HG03159 (cell line): Measurements from ENCODE around the gene SPG7.
A peak's percentile ranks its signal among the peaks of the same experiment; 100 is the strongest.

Experiments used
- ATAC-seq: cut with Tn5 transposase; IDR thresholded peaks from one replicate; pipeline ENCODE4 v1.9.1; 2021; ENCODE audit warnings: mild to moderate bottlenecking, moderate library complexity; ENCODE audit not compliant: unreplicated experiment

Gene SPG7

DNA sequence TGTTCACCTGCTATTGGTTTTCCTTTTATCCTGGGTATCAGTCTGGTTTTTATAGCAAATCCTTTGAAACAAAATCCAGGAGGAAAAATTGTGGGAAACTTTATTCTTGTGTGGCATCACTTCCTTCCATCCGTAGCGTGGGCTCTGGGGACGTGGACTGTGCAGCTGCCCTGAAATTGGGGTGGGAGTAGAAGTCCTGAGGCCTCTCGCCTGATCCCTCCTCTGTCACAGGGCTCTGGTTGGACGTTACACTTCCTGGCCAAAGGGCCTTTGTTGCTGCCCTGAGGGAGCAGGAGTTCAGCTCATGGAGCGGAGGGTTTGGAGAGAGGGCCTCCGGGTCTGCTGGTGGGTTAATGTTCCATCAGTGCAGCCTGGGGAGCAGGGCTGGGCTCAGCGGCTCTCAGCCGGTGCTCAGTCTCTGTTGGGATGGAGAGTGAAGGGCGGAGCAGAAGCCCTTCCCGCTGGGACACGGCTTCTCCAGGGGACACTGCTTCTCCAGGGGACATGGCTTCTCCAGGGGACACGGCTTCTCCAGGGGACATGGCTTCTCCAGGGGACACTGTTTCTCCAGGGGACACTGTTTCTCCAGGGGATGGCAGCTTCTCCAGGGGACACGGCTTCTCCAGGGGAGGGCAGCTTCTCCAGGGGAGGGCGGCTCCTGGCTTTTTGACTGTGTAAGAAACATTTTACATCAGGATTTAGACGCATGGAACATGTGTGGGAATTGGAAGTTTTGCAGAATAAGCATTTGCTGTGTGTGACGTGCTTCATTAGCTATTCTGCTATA is 37.0 kb downstream of the SPG7 start:
- ATAC-seq, result no peak

DNA sequence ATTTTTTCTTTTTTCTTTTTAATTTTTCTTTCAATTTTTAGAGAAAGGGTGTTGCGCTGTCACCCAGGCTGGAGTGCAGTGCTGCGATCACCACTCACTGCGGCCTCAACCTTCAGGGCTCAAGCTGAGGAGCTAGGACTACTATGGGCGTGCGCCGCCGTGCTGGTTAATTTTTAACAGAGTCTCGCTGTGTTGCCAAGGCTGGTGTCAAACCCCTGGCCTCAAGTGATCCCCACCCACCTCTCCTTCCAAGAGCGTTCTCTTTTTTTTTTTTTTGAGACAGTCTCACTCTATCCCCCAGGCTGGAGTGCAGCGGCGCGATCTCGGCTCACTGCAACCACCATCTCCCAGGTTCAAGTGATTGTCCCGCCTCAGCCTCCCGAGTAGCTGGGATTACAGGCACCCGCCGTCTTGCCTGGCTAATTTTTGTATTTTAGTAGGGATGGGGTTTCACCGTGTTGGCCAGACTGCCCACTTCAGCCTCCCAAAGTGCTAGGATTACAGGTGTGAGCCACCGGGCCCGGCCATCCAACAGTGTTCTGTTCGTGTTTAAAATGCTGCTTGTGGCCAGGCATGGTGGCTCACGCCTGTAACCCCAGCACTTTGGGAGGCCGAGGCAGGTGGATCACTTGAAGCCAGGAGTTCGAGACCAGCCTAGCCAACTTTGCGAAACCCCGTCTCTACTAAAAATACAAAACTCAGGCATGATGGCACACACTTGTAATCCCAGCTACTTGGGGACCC is 37.8 kb downstream of the SPG7 start:
- no peak for ATAC-seq

DNA sequence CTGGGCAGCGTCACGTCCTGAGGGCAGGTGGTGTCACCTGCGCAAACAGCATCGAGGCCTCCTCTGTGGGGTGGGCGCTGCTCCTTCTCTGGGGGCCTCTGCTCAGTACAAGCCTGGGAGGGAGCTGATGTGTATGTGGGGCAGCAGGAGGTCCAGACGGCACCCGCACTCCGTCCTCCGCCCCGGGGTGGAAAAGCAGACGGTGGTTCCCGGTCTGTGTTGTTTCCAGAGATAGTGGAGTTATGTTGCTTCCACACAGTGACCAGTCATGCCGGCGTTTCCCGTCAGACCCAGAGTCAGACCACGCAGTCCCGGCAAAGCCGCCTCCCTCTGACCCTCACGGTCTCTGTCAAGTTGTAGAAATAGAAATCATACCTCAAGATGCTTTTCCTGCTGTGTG is 38.6 kb downstream of the SPG7 start:
- ATAC-seq, result no peak

DNA sequence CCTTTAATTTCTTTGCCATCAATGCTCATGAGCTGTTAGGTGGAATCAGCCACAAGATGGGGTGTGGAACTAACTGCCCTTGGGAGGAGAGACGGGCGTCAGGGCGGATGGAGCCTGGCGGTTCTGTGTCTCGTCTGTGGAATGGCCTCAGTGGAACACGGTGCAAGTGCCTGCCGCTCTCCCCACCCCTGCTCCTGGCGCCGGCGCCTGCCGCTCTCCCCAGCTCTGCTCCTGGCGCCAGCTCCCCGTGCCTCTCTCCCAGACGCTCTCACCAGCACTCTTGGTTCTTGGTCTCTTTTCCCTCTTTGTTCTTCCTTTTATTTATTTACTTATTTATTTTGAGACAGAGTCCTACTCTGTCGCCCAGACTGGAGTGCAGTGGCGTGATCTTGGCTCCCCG is 39.1 kb downstream of the SPG7 start:
- ATAC-seq, result no peak

DNA sequence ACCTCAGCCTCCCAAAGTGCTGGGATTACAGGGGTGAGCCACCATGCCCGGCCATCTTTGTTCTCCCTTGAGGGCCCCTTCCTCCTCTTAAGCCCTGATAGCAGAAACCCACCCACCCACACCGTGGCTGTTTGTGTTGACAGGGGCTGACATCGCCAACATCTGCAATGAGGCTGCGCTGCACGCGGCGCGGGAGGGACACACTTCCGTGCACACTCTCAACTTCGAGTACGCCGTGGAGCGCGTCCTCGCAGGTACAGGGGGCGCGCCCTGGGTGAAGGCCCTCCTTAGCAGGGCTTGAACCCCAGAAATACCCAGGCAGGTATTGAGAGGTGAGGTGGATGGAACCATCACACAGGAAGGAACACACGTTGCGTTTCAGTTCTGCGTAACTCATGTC is 39.7 kb downstream of the SPG7 start:
- ATAC-seq, result no peak

DNA sequence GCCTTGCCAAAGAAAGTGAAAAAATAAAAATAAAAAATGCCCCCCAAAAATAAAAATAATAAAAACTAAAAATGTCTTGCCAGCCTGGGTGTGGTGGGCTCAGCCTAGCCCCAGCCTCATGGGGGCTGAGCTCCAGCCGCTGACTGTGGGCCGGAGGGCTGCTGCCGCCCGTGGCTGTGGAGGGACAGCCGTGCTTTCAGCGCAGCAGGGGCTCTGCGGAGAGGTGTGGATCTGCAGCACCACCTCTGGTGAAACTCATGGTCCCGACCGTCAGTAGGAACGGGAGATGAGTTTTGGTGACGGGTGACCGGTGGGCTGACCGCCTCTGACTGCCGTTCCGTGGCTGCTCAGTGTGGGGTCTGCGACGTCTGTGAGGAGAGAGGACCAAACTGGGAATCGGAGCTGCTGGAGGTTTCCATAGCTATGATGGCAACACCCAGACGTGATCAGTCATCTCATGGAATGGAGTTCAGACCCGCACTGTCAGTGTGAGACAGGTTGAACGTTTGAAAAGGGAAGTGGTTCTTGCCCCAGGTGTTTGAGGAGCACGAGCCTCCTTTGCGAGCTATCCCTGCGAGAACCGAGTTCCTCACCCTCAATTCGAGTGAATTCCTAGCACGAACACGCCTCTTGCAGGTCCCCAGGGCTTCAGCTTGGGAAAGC is 40.3 kb downstream of the SPG7 start:
- no peak for ATAC-seq

DNA sequence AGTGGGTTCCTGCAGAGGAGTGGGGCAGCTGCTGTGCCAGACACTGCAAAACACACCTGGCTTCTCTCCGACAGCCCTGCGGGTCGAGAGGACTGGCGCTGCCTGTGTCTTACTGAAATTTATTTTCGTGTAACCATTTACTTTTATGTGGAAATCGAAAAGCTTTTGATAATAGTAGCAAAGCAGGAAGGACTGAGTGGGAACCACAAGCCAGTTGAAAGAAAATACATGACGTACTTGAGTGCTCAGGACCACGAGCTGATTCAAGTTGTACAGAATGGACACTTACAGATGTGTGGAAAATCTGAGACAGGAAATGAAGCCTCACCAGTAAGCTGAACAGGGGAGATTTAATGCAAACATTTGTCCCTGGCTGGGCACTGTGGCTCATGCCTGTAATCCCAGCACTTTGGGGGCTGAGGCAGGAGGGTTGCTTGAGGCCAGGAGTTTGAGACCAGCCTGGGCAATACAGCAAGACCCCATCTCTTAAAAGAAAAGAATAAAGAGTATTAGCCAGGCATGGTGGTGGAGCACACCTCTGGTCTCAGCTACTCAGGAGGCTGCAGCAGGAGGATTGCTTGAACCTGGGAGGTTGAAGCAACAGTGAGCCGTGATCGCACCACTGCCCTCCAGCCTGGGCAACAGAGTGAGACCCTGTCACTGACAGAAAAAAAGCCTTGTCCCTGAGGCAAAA is 41.0 kb downstream of the SPG7 start:
- ATAC-seq, result no peak

DNA sequence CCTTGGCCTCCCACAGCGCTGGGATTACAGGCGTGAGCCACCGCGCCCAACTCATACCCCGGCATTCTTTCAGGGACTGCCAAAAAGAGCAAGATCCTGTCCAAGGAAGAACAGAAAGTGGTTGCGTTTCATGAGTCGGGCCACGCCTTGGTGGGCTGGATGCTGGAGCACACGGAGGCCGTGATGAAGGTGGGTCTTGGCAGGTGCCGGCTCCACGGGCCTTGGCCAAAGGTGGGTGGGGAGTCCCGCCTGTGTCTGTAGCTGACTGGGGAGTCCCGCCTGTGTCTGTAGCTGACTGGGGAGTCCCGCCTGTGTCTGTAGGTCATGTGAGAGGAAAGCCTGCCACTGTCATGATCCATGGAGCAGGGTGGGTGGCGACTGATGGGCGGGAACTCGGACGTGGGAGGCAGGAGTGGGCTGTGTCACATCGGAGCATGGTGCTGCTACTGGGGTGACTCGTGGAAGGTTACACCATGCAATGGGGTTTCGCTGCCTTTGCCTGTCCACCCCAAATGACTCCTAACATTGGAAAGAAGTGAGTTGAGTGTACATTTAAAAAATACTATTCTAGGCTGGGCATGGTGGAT is 42.3 kb downstream of the SPG7 start:
- no peak for ATAC-seq

DNA sequence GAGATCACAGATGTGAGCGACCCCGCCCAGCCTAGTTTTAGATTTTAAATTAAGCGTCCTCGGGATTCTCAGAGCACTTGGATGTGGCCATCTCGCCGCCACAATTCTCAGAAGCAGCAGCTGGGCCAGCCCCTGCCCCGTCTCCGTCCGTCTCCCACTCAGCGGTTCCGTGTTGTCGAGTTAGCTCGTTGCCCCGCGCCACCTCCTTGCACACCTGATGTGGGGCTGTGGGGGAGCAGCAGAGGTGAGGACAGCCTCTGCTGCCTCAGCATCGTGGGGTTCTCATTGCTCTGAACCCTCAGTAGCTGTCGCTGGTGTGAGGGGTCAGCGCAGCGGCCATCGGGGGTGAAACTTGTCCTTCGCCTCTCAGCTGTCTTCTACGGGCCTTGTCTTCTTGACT is 44.1 kb downstream of the SPG7 start:
- no peak for ATAC-seq

DNA sequence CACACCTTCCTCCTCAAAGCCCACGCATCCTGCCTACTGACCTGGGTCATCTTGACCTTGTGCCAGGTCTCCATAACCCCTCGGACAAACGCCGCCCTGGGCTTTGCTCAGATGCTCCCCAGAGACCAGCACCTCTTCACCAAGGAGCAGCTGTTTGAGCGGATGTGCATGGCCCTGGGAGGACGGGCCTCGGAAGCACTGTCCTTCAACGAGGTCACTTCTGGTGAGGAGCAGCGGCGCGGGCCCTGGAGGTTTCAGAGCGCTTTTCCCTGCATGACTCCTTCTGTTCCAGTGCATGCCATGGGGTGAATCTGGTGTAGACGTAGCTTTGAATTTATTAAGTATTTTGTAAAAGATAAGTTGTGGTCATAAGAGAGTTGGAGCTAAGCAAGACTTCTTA is 44.7 kb downstream of the SPG7 start:
- ATAC-seq, result no peak

DNA sequence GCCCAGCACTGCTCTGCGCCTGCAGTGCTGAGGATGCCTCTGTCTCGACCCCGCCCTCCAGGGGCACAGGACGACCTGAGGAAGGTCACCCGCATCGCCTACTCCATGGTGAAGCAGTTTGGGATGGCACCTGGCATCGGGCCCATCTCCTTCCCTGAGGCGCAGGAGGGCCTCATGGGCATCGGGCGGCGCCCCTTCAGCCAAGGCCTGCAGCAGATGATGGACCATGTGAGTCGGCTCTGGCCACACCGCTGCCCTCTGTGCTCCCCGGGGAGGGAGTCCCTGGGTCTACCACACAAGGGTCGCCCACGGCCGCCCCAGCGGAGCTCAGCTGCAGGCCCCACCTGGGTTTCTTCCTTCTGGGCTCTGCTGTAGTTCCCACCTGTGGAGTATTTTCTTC is 45.5 kb downstream of the SPG7 start:
- ATAC-seq, result no peak

DNA sequence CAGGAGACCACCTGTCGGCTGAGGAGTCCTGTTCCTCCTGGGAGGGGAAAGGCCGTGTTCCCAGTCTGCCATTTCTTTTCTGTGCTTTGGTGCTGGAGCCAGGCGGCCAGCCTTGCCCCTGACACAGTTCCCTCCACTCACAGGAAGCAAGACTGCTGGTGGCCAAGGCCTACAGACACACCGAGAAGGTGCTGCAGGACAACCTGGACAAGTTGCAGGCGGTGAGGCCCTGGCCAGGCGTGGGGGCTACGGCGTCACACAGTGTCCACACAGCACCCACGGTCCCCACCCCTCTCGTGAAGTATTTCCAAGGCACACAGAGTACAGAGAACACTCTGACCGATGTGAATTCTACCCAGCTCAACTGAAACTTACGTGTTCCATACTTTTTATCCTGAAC is 46.1 kb downstream of the SPG7 start:
- no peak for ATAC-seq

DNA sequence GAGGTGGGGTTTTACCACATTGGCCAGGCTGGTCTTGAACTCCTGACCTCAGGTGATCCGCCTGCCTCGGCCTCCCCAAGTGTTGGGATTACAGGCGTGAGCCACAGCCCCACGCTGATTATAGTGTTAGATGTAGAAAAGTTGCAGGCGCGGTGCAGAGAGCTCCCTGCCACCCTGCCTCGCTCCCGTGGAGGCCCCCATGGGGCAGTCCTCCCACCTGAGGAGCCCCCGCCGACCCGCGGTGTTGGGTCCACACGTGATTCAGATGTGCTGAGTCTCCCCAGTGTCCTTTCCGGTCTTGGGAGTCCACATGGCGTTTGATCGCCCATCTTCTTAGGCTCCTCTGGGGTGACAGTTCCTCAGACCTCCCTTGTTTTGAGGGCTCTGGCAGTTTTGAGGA is 47.1 kb downstream of the SPG7 start:
- ATAC-seq, result no peak

DNA sequence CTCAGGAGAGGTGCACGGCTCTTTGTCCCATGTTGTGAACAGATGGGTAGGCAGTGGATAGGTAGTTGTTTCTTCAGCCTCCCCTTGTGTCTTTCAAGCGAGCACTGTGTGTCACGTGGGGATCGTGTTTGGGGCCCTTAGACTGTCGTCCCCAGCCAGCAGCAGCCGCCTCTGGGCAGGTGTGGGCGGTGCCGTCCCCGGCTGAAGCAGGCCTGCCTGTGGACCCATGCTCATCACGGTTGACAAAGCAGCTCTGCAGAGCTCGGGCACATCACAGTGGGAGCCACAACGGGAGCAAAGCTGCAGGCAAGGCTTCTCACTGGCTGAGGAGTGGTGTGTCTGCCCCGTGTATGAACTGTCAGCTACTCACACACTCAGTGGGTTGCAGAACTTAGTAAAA is 47.6 kb downstream of the SPG7 start:
- ATAC-seq, result no peak

DNA sequence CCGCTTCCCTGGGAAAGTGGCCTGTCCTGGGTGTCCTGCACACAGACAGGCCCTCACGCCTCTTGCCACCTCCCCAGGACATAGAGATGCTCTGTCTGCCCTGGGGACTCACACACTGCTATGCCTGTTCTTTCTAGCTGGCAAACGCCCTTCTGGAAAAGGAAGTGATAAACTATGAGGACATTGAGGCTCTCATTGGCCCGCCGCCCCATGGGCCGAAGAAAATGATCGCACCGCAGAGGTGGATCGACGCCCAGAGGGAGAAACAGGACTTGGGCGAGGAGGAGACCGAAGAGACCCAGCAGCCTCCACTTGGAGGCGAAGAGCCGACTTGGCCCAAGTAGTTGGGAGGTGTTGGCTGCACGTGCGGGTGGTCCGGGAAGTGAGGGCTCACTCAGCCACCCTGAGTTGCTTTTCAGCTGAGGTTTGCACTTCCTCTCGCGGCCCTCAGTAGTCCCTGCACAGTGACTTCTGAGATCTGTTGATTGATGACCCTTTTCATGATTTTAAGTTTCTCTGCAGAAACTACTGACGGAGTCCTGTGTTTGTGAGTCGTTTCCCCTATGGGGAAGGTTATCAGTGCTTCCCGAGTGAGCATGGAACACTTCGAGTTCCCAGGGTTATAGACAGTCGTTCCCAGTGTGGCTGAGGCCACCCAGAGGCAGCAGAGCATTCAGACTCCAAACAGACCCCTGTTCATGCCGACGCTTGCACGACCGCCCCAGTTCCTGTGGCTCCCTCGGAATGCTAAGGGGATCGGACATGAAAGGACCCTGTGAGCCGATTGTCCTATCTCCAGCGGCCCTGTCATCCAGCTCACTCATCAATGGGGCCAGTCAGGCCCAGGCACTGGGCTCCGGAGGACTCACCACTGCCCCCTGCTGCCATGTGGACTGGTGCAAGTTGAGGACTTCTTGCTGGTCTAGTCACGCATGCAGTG is 48.8 kb downstream of the SPG7 start:
- no peak for ATAC-seq

DNA sequence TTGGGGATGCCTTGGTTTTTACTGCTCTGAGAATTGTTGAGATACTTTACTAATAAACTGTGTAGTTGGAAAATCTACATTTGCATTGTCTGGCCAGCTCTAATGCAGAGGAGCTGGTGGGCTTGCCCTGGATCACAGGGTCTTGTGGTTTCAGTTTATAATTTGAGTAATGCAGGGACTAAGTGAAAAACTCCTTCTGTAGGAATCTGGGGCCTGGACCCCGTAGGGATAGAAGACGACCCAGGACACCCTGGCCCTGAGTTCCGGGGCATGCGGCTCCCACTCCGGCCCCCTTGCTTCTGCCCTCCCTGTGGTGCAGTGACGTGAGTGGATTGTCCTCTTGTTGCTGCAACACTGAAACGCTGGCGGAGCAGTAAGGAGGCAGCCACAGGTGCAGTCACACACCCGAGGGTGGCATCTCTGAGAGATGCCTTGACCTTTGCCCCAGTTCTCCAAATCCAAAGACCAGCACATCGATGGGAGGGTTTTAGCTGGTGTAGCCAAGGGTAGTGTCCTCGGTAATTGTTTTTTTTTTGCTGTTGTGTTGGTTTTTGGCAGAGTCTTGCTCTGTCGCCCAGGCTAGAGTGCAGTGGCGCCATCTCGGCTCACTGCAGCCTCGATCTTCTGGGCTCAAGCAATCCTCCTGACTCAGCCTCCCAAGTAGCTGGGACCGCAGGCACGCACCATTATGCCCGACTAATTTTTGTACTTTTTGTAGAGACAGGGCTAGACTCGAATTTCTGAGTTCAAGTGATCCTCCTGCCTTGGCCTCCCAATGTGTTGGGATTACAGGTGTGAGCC is 49.7 kb downstream of the SPG7 start:
- no peak for ATAC-seq

DNA sequence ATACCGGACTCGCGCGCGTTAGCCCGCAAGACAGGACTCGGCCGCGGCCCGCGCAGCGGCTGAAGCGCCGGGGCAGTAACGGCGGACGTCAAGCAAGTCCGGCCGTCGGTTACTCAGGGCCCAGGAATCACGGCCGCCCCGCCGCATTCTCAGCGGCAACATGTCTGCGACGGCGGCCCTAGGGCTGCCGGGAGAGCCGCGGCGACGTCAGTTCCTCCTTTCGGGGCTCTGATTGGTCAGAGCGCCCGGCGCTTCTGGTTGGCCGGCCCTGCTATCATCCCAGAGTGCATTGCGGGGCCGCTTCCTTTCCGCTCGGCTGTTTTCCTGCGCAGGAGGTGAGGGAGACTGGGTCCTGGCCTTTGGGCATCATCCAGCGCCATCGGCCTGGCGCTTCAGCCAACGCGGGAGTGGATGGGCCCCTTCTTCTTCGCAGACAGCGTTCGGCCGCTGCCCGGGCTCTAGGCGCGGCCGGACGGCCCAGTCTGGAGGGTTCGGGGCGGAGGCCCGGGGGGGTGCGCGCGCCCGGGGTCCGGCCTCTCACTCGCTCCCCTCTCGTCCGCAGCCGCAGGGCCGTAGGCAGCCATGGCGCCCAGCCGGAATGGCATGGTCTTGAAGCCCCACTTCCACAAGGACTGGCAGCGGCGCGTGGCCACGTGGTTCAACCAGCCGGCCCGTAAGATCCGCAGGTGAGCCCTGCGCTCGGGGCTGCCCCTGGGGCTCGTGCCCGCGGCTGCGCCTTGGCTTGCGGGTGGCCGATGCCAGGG is 52.4 kb downstream of the SPG7 start, which contains the start of gene RPL13:
Gene RPL13, plus strand, starts transcription at position 305 of the 764 bp plus-strand sequence. Its CDS starts 278 bp downstream, at position 583.
- ATAC-seq, result peak; percentile 87
